ENCODE results near the gene PMFBP1. TPM values are rescaled to one million over a fixed set of nuclear protein-coding genes. Genes with fewer than 3 reads are reported as not detected.

The PMFBP1 gene
- total and polyA plus RNA-seq, 10 of the 15 experiments (the other 5 are each of a cell fraction or from before 2014, with no cell fraction given): 0.40 to 2.3 (median 1.1) TPM

GRCh38 chr16:72203401-72203800 is 31.4 kb upstream of the PMFBP1 start (continued):
- TF ChIP-seq ZNF687 (IDR thresholded peaks at IDR 0.05) (0 out of 2 replicates have a peak, but pooled peaks have one; percentile 21), HSF1 (IDR thresholded peaks at IDR 0.05; ENCODE audit: low read depth, low read length) (no peak)

- Histone ChIP-seq H3K4me3 (no peak overlapping the region), H3K9ac (ENCODE audit: control insufficient read depth, insufficient read depth, low read length) (no peak overlapping the region), H4K20me1 (ENCODE audit: control insufficient read depth, insufficient read depth) (no peaks in the 10 kb centered on the region), H3K27me3 (replicated peaks in 1 of 2; ENCODE audit: control insufficient read depth in 2 of 2, insufficient read depth in 2 of 2, low read length in 1 of 2) (no peaks in the 10 kb centered on the region), H3K79me2 (ENCODE audit: control insufficient read depth, insufficient read depth, low read length) (no peaks in the 10 kb centered on the region), H2AFZ (ENCODE audit: control insufficient read depth, low read depth, low read length) (no peak overlapping the region), H3K4me2 (ENCODE audit: control insufficient read depth, insufficient read depth) (no peak overlapping the region), H3K27ac (ENCODE audit: control insufficient read depth, insufficient read depth) (no peak overlapping the region), H3K36me3 (ENCODE audit: control insufficient read depth in 2 of 2, insufficient read depth in 2 of 2, low read length in 1 of 2) (no peaks in the 10 kb centered on the region), H3K9me3 (replicated peaks; ENCODE audit: control insufficient read depth, insufficient read depth, low read length) (no peaks in the 10 kb centered on the region), H3K4me1 (ENCODE audit: control insufficient read depth, insufficient read depth, low read length) (peaks cover 17% of the 10 kb centered on the region)
- ATAC-seq (no peak), FAIRE-seq (no peak), DNase-seq (ENCODE audit: low read depth, low spot score) (no peak)
- in situ Hi-C loops (cut with MboI) (no loop called here), intact Hi-C loops (cut with micrococcal nuclease; ENCODE audit: unreplicated experiment) (no loop called here)
- RAD21 ChIA-PET (ENCODE audit: unreplicated experiment): no interaction called here
- SMC1A ChIA-PET (ENCODE audit: uncharacterized antibody, unreplicated experiment): no interaction called here
- TF ChIP-seq NFXL1 (IDR thresholded peaks at IDR 0.05; ENCODE audit: borderline replicate concordance): no peak
- TF ChIP-seq STAT3 (IDR thresholded peaks at IDR 0.05; ENCODE audit: low read depth, low read length): no peak
- no peak for TF ChIP-seq ZZZ3 (IDR thresholded peaks at IDR 0.05; ENCODE audit: control insufficient read depth, insufficient read length, low read depth)
- no peak for TF ChIP-seq RFX5 (IDR thresholded peaks at IDR 0.05; ENCODE audit: low read depth, low read length)
- no peak for TF ChIP-seq BCL11A (IDR thresholded peaks at IDR 0.05; ENCODE audit: low read depth, low read length)
- 20% methylated on average over 2 of the region's 2 CpGs for WGBS (ENCODE audit: insufficient coverage, insufficient replicate concordance, low lambda C conversion rate, missing lambda C conversion rate)
- no TSS peak for BruUV-seq (replicated peaks)
- CTCF ChIA-PET: interaction anchor here (1.1 kb wide), 1 partner anchor 51 kb away, joined by 4 read pairs; no protein-coding TSS in a partner anchor
- POLR2A ChIA-PET: no interaction called here
Observed at GRCh38 chr16:72202014-72202413, 30.1 kb upstream of the PMFBP1 start.
